ENCODE results near the gene HSDL1. TPM values are rescaled to one million over a fixed set of nuclear protein-coding genes. Genes with fewer than 3 reads are reported as not detected.

HSDL1 gene
- total and polyA plus RNA-seq, 4 donors, result 3.0 to 9.6 (median 5.3) TPM

DNA sequence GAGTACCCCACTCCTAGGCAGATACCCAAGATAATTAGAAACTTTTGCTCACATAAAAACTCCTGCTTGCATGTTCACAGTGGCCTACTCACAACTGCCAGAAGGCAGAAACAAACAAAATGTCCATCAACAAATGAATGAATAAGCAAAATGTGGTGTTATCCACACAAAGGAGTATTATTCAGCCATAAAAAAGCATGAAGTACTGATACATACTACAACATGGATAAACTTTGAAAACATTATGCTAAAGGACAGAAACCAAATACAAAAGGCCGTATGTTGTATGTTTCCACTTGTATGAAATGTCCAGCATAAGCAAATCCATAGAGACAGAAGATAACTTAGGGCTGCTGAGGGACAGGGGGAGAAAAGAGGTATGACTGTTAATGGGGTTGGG is 1.9 kb downstream of the HSDL1 start:
- Histone ChIP-seq H3K36me3 (ENCODE audit: control insufficient read depth in 4 of 4, insufficient read depth in 3 of 4, low read depth in 1 of 4, low read length in 3 of 4) (no peaks in the 10 kb centered on the region), H3K4me1 (ENCODE audit: control insufficient read depth in 4 of 4, insufficient read depth in 4 of 4, low read length in 3 of 4) (peaks cover 3 to 9% (median 8%) of the 10 kb centered on the region in 4 donors), H3K9me3 (ENCODE audit: control insufficient read depth in 4 of 4, low read length in 3 of 4) (no peaks in the 10 kb centered on the region), H3K9ac (ENCODE audit: low read depth in 1 of 2, low read length in 2 of 2) (no peak overlapping the region), H3K27me3 (ENCODE audit: control insufficient read depth in 4 of 4, insufficient read depth in 4 of 4, low read length in 3 of 4) (no peaks in the 10 kb centered on the region), H3K4me3 (ENCODE audit: low read depth in 1 of 3, low read length in 3 of 3) (no peak overlapping the region), H3K27ac (ENCODE audit: low read depth in 1 of 2, low read length in 2 of 2) (no peak overlapping the region)
- no peak for TF ChIP-seq RXRA (IDR thresholded peaks at IDR 0.05)
- no peak for TF ChIP-seq ZBTB33 (IDR thresholded peaks at IDR 0.05)
- WGBS, result 93% methylated on average over 1 of the region's 1 CpG
- DNase-seq (ENCODE audit: low spot score), result no peak

DNA sequence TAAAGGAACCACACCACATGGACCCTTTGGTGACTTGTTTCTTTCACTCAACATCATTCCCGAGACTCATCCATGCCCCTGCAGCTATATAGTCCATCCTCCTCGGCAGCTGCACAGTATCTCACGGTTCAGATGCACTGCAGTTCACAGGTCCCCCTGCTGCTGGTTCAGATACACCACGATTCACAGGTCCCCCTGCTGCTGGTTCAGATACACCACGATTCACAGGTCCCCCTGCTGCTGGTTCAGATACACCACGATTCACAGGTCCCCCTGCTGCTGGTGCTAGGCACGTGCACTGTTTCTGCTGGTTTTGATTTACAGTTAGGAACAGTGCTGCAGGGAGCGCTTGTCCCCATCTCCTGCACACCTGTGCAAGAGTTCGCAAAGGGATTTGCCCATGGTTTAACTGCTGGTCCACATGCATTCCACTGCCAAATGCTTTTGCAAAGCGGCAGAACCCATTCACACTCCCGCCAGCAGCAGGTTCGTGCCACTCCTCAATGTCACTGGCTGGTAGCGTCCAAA is 3.8 kb downstream of the HSDL1 start:
- Histone ChIP-seq H3K36me3 (ENCODE audit: control insufficient read depth in 4 of 4, insufficient read depth in 3 of 4, low read depth in 1 of 4, low read length in 3 of 4) (no peaks in the 10 kb centered on the region), H3K4me3 (ENCODE audit: low read depth in 1 of 3, low read length in 3 of 3) (no peak overlapping the region), H3K4me1 (ENCODE audit: control insufficient read depth in 4 of 4, insufficient read depth in 4 of 4, low read length in 3 of 4) (peaks cover 3 to 9% (median 8%) of the 10 kb centered on the region in 4 donors), H3K27ac (ENCODE audit: low read depth in 1 of 2, low read length in 2 of 2) (no peak overlapping the region), H3K27me3 (ENCODE audit: control insufficient read depth in 4 of 4, insufficient read depth in 4 of 4, low read length in 3 of 4) (no peaks in the 10 kb centered on the region), H3K9me3 (ENCODE audit: control insufficient read depth in 4 of 4, low read length in 3 of 4) (no peaks in the 10 kb centered on the region), H3K9ac (ENCODE audit: low read depth in 1 of 2, low read length in 2 of 2) (no peak overlapping the region)
- WGBS, result 82% methylated on average over 13 of the region's 13 CpGs
- no peak for DNase-seq (ENCODE audit: low spot score)
- TF ChIP-seq JUND (IDR thresholded peaks at IDR 0.05) (no peak), RAD21 (IDR thresholded peaks at IDR 0.05) (no peak), FOXA2 (IDR thresholded peaks at IDR 0.05) (no peak), SP1 (IDR thresholded peaks at IDR 0.05) (no peak), ATF3 (IDR thresholded peaks at IDR 0.05) (no peak), FOXA1 (IDR thresholded peaks at IDR 0.05) (no peak)

DNA sequence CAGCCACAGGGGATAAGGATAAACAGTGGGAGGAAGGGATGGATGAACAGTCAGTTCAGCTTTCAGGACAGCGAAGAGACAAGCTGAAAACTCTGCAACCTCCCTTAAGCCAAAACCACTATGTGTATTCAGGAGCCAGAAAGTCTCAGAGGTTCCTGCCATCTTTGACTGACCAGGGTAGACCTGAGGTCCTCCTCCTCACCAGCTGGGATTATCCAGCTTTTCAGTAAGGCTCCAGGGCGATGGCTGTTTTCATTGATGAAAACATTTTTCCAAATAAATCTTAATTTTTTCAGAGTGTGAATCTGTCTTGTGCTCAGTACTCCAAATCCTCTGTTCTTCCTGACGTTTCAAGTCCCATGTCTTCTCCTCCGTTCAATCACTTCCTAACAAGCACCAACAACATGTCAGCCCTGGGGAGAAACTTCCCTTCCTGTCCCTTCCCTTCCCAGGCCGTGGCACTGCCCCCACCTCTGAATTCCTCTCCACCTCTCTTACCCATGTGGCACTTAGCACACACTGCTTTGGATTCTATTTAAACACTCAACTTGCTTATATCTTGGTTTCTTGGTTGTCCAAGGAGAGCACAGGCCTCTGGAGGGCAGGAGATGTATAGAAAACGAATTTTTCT is 5.2 kb downstream of the HSDL1 start:
- peaks cover 3 to 4% (median 4%) of the 10 kb centered on the region in 4 donors for H3K4me1 ChIP-seq (ENCODE audit: control insufficient read depth in 4 of 4, insufficient read depth in 4 of 4, low read length in 3 of 4)
- WGBS, result 86% methylated on average over 6 of the region's 6 CpGs
- DNase-seq (ENCODE audit: low spot score), result no peak
- TF ChIP-seq, protein P1, sequence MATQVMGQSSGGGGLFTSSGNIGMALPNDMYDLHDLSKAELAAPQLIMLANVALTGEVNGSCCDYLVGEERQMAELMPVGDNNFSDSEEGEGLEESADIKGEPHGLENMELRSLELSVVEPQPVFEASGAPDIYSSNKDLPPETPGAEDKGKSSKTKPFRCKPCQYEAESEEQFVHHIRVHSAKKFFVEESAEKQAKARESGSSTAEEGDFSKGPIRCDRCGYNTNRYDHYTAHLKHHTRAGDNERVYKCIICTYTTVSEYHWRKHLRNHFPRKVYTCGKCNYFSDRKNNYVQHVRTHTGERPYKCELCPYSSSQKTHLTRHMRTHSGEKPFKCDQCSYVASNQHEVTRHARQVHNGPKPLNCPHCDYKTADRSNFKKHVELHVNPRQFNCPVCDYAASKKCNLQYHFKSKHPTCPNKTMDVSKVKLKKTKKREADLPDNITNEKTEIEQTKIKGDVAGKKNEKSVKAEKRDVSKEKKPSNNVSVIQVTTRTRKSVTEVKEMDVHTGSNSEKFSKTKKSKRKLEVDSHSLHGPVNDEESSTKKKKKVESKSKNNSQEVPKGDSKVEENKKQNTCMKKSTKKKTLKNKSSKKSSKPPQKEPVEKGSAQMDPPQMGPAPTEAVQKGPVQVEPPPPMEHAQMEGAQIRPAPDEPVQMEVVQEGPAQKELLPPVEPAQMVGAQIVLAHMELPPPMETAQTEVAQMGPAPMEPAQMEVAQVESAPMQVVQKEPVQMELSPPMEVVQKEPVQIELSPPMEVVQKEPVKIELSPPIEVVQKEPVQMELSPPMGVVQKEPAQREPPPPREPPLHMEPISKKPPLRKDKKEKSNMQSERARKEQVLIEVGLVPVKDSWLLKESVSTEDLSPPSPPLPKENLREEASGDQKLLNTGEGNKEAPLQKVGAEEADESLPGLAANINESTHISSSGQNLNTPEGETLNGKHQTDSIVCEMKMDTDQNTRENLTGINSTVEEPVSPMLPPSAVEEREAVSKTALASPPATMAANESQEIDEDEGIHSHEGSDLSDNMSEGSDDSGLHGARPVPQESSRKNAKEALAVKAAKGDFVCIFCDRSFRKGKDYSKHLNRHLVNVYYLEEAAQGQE (IDR thresholded peaks at IDR 0.05), result no peak
- TF ChIP-seq NR2F2 (IDR thresholded peaks at IDR 0.05) (no peak), FOXA2 (IDR thresholded peaks at IDR 0.05) (no peak), JUND (IDR thresholded peaks at IDR 0.05) (no peak), GABPA (IDR thresholded peaks at IDR 0.05 in 1 of 2, conservative IDR thresholded peaks at IDR 0.05 in 1 of 2) (no peak), HNF4A (conservative IDR thresholded peaks at IDR 0.05) (no peak), YY1 (IDR thresholded peaks at IDR 0.05) (no peak), EGR1 (IDR thresholded peaks at IDR 0.05; ENCODE audit: low read depth in 2 of 2) (no peak), TAF1 (conservative IDR thresholded peaks at IDR 0.05) (no peak), RXRA (IDR thresholded peaks at IDR 0.05) (no peak)
- TF ChIP-seq, protein P2, sequence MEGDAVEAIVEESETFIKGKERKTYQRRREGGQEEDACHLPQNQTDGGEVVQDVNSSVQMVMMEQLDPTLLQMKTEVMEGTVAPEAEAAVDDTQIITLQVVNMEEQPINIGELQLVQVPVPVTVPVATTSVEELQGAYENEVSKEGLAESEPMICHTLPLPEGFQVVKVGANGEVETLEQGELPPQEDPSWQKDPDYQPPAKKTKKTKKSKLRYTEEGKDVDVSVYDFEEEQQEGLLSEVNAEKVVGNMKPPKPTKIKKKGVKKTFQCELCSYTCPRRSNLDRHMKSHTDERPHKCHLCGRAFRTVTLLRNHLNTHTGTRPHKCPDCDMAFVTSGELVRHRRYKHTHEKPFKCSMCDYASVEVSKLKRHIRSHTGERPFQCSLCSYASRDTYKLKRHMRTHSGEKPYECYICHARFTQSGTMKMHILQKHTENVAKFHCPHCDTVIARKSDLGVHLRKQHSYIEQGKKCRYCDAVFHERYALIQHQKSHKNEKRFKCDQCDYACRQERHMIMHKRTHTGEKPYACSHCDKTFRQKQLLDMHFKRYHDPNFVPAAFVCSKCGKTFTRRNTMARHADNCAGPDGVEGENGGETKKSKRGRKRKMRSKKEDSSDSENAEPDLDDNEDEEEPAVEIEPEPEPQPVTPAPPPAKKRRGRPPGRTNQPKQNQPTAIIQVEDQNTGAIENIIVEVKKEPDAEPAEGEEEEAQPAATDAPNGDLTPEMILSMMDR (IDR thresholded peaks at IDR 0.05; ENCODE audit: low read depth, low read length, missing input control), result no peak
- H3K36me3 ChIP-seq (ENCODE audit: control insufficient read depth in 4 of 4, insufficient read depth in 3 of 4, low read depth in 1 of 4, low read length in 3 of 4), result no peaks in the 10 kb centered on the region
- H3K4me3 ChIP-seq (ENCODE audit: low read depth in 1 of 3, low read length in 3 of 3), result no peak overlapping the region
- H3K27me3 ChIP-seq (ENCODE audit: control insufficient read depth in 4 of 4, insufficient read depth in 4 of 4, low read length in 3 of 4), result no peaks in the 10 kb centered on the region
- no peaks in the 10 kb centered on the region for H3K9me3 ChIP-seq (ENCODE audit: control insufficient read depth in 4 of 4, low read length in 3 of 4)
- H3K9ac ChIP-seq (ENCODE audit: low read depth in 1 of 2, low read length in 2 of 2), result no peak overlapping the region
- no peak overlapping the region for H3K27ac ChIP-seq (ENCODE audit: low read depth in 1 of 2, low read length in 2 of 2)
